SU-DHL-6 (cell line): ENCODE measurements around the gene AXIN1.

ENCODE experiments used
- EZH2phosphoT487 ChIP-seq: fragments of 200-600 bp; sonication (generic), shearing (Covaris generic); conservative IDR thresholded peaks from 2 replicates; pipeline ENCODE4 v1.6.1; 2018; ENCODE audit warnings: mild to moderate bottlenecking, antibody characterized with exemption, low read length, moderate library complexity, mixed read lengths
- TF ChIP-seq, protein P1 (sequence below): fragments of 200-600 bp; sonication (generic); IDR thresholded peaks from one replicate; pipeline ENCODE4 v1.5.1; 2017; ENCODE audit warnings: antibody characterized with exemption, mild to moderate bottlenecking, low read length, moderate library complexity; ENCODE audit not compliant: insufficient read depth, poor library complexity, severe bottlenecking

DNA sequence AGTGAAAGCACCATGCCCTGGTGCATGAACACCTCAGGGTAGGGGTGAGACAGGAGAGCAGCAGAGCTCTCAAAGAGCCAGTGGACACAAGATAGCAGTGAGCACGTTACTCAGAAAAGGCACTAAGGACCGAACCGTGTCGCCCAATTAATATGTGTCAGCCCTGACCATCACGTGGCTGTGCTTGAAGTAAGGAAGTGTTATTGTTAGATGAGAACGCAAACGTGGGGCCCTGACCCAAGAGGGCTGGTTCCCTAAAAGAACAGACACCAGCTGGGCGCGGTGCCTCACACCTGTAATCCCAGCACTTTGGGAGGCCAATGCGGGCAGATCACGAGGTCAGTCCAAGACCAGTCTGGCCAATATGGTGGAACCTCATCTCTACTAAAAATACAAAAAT, 16.3 kb downstream of the AXIN1 start:
- TF ChIP-seq, protein P1, sequence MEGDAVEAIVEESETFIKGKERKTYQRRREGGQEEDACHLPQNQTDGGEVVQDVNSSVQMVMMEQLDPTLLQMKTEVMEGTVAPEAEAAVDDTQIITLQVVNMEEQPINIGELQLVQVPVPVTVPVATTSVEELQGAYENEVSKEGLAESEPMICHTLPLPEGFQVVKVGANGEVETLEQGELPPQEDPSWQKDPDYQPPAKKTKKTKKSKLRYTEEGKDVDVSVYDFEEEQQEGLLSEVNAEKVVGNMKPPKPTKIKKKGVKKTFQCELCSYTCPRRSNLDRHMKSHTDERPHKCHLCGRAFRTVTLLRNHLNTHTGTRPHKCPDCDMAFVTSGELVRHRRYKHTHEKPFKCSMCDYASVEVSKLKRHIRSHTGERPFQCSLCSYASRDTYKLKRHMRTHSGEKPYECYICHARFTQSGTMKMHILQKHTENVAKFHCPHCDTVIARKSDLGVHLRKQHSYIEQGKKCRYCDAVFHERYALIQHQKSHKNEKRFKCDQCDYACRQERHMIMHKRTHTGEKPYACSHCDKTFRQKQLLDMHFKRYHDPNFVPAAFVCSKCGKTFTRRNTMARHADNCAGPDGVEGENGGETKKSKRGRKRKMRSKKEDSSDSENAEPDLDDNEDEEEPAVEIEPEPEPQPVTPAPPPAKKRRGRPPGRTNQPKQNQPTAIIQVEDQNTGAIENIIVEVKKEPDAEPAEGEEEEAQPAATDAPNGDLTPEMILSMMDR, result no peak
- TF ChIP-seq EZH2phosphoT487, result no peak
